ENCODE results near the gene SHC2. TPM values are rescaled to one million over a fixed set of nuclear protein-coding genes. Genes with fewer than 3 reads are reported as not detected.

Gene SHC2
- total and polyA plus RNA-seq, 9 of the 15 experiments (the other 6 are each of a cell fraction or from before 2014, with no cell fraction given): 0.14 to 0.36 (median 0.17) TPM; not detected in 5

DNA sequence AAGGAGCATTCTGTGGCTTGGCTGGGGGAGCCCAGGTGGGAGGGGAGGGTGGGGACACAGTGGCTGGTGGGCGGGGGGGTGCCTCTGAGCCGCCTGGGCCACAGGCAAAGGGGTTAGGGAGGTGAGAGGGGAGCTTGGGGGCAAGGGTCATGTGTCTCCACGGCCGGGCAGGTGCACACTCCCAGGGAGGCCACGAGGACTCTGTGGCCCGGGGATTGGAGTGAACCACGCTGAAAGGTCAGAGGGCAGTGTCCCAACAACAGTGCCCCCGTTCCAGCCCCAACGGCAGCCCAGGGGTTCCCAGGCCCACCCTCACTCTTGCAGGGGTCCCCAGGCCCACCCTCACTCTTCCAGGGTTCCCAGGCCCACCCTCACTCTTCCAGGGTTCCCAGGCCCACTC lies 61.5 kb downstream of the SHC2 start:
- Histone ChIP-seq H3K27ac (ENCODE audit: extremely low read depth, low read depth, low read length) (no peak overlapping the region), H3K9me3 (replicated peaks; ENCODE audit: control insufficient read depth, insufficient read depth, low read depth, low read length) (peaks cover 4% of the 10 kb centered on the region; the same call in 1 of the 2 replicates), H2AFZ (ENCODE audit: low read depth, low read length) (no peak overlapping the region), H3K4me1 (replicated peaks in 1 of 2; ENCODE audit: control insufficient read depth in 2 of 2, insufficient read depth in 2 of 2, low read length in 2 of 2) (peaks cover 0 to 25% of the 10 kb centered on the region in 2 experiments; a peak in 2 of 5 replicates), H3K27me3 (ENCODE audit: control insufficient read depth in 2 of 2, insufficient read depth in 2 of 2, low read length in 2 of 2) (peaks cover 6 to 42% of the 10 kb centered on the region in 2 experiments; a peak in 3 of 5 replicates), H3K36me3 (ENCODE audit: control insufficient read depth, insufficient read depth, low read length) (no peaks in the 10 kb centered on the region), H4K20me1 (replicated peaks; ENCODE audit: control insufficient read depth, insufficient read depth, low read length) (0 out of 2 replicates have a peak, but pooled peaks cover 5% of the 10 kb centered on the region), H3K9ac (ENCODE audit: insufficient read depth in 1 of 2, low read depth in 2 of 2, low read length in 2 of 2) (no peak overlapping the region), H3K4me2 (ENCODE audit: insufficient read depth, low read length) (no peak overlapping the region), H3K79me2 (ENCODE audit: control insufficient read depth, insufficient read depth, low read length) (no peaks in the 10 kb centered on the region), H3K4me3 (no peak overlapping the region), H3K9me1 (ENCODE audit: control insufficient read depth, insufficient read depth, low read length) (no peaks in the 10 kb centered on the region)
- intact Hi-C loops (cut with micrococcal nuclease): no loop called here
- ChIA-PET POLR2A (no interaction called here), CTCF (ENCODE audit: low intra/inter-chr PET ratio) (no interaction called here)
- no peak for DNase-seq (ENCODE audit: extremely low read depth in 1 of 4, low spot score in 3 of 4)
- WGBS (ENCODE audit: insufficient coverage, low coverage, missing lambda C conversion rate): no CpG with 5 or more reads among the region's 9 CpGs
- no peak for FAIRE-seq
- BruUV-seq (replicated peaks): no TSS peak
- no peak for ATAC-seq
- in situ Hi-C loops (cut with MboI): no loop called here
- TF ChIP-seq ELF2 (CRISPR knock-in tag; IDR thresholded peaks at IDR 0.05) (no peak), ZNF133 (CRISPR knock-in tag; IDR thresholded peaks at IDR 0.05) (no peak)

DNA sequence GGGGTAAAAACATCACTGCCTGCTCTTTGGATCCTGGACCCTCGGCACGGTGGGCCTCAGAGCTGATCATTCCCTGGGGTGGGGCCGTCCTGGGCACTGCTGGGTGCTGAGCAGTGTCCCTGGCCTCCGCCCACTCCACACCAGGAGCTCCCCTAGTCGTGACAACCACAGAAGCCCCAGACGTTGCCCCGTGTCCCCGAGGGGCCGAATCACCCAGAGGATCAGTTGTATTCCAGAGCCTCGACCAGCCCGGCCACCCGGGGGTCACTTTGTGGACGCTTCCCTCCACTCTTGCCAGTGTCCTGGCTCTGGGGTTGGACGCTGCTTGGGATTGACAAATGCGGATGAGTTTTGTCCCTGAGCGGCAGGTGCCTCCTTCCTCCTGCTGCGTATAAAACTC lies 62.1 kb downstream of the SHC2 start:
- Histone ChIP-seq H3K27ac (ENCODE audit: extremely low read depth, low read depth, low read length) (no peak overlapping the region), H3K9ac (ENCODE audit: insufficient read depth in 1 of 2, low read depth in 2 of 2, low read length in 2 of 2) (no peak overlapping the region), H4K20me1 (replicated peaks; ENCODE audit: control insufficient read depth, insufficient read depth, low read length) (0 out of 2 replicates have a peak, but pooled peaks cover 5% of the 10 kb centered on the region), H3K9me3 (replicated peaks; ENCODE audit: control insufficient read depth, insufficient read depth, low read depth, low read length) (peaks cover 4% of the 10 kb centered on the region; the same call in 1 of the 2 replicates), H3K4me2 (ENCODE audit: insufficient read depth, low read length) (no peak overlapping the region), H3K4me3 (no peak overlapping the region), H3K4me1 (replicated peaks in 1 of 2; ENCODE audit: control insufficient read depth in 2 of 2, insufficient read depth in 2 of 2, low read length in 2 of 2) (peaks cover 0 to 25% of the 10 kb centered on the region in 2 experiments; a peak in 2 of 5 replicates), H3K79me2 (ENCODE audit: control insufficient read depth, insufficient read depth, low read length) (no peaks in the 10 kb centered on the region), H2AFZ (ENCODE audit: low read depth, low read length) (no peak overlapping the region), H3K9me1 (ENCODE audit: control insufficient read depth, insufficient read depth, low read length) (no peaks in the 10 kb centered on the region), H3K27me3 (ENCODE audit: control insufficient read depth in 2 of 2, insufficient read depth in 2 of 2, low read length in 2 of 2) (peaks cover 6 to 42% of the 10 kb centered on the region in 2 experiments; a peak in 3 of 5 replicates), H3K36me3 (ENCODE audit: control insufficient read depth, insufficient read depth, low read length) (no peaks in the 10 kb centered on the region)
- ATAC-seq: no peak
- ChIA-PET POLR2A (interaction anchor here (0.6 kb wide), 1 partner anchor 76 kb away, joined by 3 read pairs; a partner anchor contains a TSS), CTCF (ENCODE audit: low intra/inter-chr PET ratio) (no interaction called here)
- intact Hi-C loops (cut with micrococcal nuclease): no loop called here
- TF ChIP-seq, protein P1, sequence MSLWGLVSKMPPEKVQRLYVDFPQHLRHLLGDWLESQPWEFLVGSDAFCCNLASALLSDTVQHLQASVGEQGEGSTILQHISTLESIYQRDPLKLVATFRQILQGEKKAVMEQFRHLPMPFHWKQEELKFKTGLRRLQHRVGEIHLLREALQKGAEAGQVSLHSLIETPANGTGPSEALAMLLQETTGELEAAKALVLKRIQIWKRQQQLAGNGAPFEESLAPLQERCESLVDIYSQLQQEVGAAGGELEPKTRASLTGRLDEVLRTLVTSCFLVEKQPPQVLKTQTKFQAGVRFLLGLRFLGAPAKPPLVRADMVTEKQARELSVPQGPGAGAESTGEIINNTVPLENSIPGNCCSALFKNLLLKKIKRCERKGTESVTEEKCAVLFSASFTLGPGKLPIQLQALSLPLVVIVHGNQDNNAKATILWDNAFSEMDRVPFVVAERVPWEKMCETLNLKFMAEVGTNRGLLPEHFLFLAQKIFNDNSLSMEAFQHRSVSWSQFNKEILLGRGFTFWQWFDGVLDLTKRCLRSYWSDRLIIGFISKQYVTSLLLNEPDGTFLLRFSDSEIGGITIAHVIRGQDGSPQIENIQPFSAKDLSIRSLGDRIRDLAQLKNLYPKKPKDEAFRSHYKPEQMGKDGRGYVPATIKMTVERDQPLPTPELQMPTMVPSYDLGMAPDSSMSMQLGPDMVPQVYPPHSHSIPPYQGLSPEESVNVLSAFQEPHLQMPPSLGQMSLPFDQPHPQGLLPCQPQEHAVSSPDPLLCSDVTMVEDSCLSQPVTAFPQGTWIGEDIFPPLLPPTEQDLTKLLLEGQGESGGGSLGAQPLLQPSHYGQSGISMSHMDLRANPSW (CRISPR knock-in tag; IDR thresholded peaks at IDR 0.05): no peak
- BruUV-seq (replicated peaks): no TSS peak
- in situ Hi-C loops (cut with MboI): no loop called here
- no peak for FAIRE-seq
- no peak for DNase-seq (ENCODE audit: extremely low read depth in 1 of 4, low spot score in 3 of 4)
- 5% methylated on average over 13 of the region's 17 CpGs for WGBS (ENCODE audit: insufficient coverage, low coverage, missing lambda C conversion rate)

All from K562 (cell line).